Activated CD8-positive, alpha-beta T cell treated with anti-CD3 and anti-CD28 coated beads for 36 hours (primary cell): ENCODE measurements around the gene OCSTAMP. TPM values are rescaled to one million over a fixed set of nuclear protein-coding genes. Genes with fewer than 3 reads are reported as not detected.
A peak's percentile ranks its signal among the peaks of the same experiment; 100 is the strongest.

ENCODE experiments used
- ATAC-seq: fragments of 200-7000 bp; cut with Tn5 transposase; one replicate; pipeline ENCODE4 v1.10.0; 2021; ENCODE audit warnings: mild to moderate bottlenecking, moderate library complexity
- CTCF ChIA-PET: fragments of 350-600 bp; sonication (Branson Sonifier 250); formaldehyde crosslinking; loops from one replicate; lab custom pipeline; 2021; ENCODE audit warnings: antibody characterized with exemption; lab: Charles Lee
- POLR2A ChIA-PET: fragments of 350-600 bp; sonication (Branson Sonifier 250); formaldehyde crosslinking; loops from one replicate; lab custom pipeline; 2021; ENCODE audit warnings: antibody characterized with exemption; lab: Charles Lee
- DNase-seq: peaks from one replicate; pipeline ENCODE4 v3.0.0-alpha.2; 2020
- H3K27ac Mint-ChIP-seq: one replicate; pipeline ENCODE4 v1.8.0; 2021; ENCODE audit warnings: mild to moderate bottlenecking, mixed read lengths
- H3K27me3 Mint-ChIP-seq: one replicate; pipeline ENCODE4 v1.8.0; 2021; ENCODE audit warnings: mixed read lengths
- H3K36me3 Mint-ChIP-seq: one replicate; pipeline ENCODE4 v1.8.0; 2021; ENCODE audit warnings: low read depth, mixed read lengths
- H3K4me1 Mint-ChIP-seq: one replicate; pipeline ENCODE4 v1.8.0; 2021; ENCODE audit warnings: low read depth, mixed read lengths
- H3K4me3 Mint-ChIP-seq: one replicate; pipeline ENCODE4 v1.8.0; 2021; ENCODE audit warnings: mild to moderate bottlenecking, moderate library complexity, mixed read lengths
- H3K9me3 Mint-ChIP-seq: one replicate; pipeline ENCODE4 v1.8.0; 2021; ENCODE audit warnings: mixed read lengths
- intact Hi-C: fragments of 100-400 bp; cut with micrococcal nuclease; formaldehyde crosslinking; loops from one replicate; pipeline ENCODE4 v1.10.0; 2022
- total RNA-seq, 2 experiments: library from RNA; stranded (reverse); gene quantifications; one replicate each; pipeline ENCODE4 v1.2.3, GENCODE V29; 2021
- TF ChIP-seq, protein P1 (sequence below): fragments of 200-600 bp; IDR thresholded peaks from one replicate; pipeline ENCODE4 v1.8.0; 2022; ENCODE audit warnings: antibody characterized with exemption, mild to moderate bottlenecking

Gene OCSTAMP
- total RNA-seq, 2 experiments from 2014 or later, result not detected

- DNase-seq (no peak), ATAC-seq (no peak)
- H3K4me3 Mint-ChIP-seq, result no peak overlapping the region
- TF ChIP-seq, protein P1, sequence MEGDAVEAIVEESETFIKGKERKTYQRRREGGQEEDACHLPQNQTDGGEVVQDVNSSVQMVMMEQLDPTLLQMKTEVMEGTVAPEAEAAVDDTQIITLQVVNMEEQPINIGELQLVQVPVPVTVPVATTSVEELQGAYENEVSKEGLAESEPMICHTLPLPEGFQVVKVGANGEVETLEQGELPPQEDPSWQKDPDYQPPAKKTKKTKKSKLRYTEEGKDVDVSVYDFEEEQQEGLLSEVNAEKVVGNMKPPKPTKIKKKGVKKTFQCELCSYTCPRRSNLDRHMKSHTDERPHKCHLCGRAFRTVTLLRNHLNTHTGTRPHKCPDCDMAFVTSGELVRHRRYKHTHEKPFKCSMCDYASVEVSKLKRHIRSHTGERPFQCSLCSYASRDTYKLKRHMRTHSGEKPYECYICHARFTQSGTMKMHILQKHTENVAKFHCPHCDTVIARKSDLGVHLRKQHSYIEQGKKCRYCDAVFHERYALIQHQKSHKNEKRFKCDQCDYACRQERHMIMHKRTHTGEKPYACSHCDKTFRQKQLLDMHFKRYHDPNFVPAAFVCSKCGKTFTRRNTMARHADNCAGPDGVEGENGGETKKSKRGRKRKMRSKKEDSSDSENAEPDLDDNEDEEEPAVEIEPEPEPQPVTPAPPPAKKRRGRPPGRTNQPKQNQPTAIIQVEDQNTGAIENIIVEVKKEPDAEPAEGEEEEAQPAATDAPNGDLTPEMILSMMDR, result no peak
- POLR2A ChIA-PET, result interaction anchor here (0.6 kb wide), 1 partner anchor 9 kb away, joined by 3 read pairs; the partner anchor contains the start of gene OCSTAMP
- CTCF ChIA-PET, result interaction anchor here (0.7 to 3.2 kb wide), 6 partner anchors 8 to 129 kb away, joined by 3 to 32 read pairs (median 4); partner anchors contain the start of gene OCSTAMP
- no peaks in the 10 kb centered on the region for H3K36me3 Mint-ChIP-seq
- intact Hi-C loops, result loop anchor here (10.0 kb wide), 1 partner anchor 125 kb away; the partner anchor contains the start of gene TP53RK
- no peak overlapping the region for H3K27ac Mint-ChIP-seq
- peaks cover 2% of the 10 kb centered on the region for H3K27me3 Mint-ChIP-seq
- H3K4me1 Mint-ChIP-seq, result peaks cover 37% of the 10 kb centered on the region
- no peaks in the 10 kb centered on the region for H3K9me3 Mint-ChIP-seq
Measured at GRCh38 chr20:46559685-46560440, 9.4 kb upstream of the OCSTAMP start.

- DNase-seq (no peak), ATAC-seq (no peak)
- H3K4me3 Mint-ChIP-seq, result no peak overlapping the region
- H3K4me1 Mint-ChIP-seq, result peaks cover 41% of the 10 kb centered on the region
- intact Hi-C loops, result loop anchor here (10.0 kb wide), 1 partner anchor 126 kb away; the partner anchor contains the start of gene TP53RK
- H3K27me3 Mint-ChIP-seq, result peaks cover 2% of the 10 kb centered on the region
- no peak overlapping the region for H3K27ac Mint-ChIP-seq
- H3K9me3 Mint-ChIP-seq, result no peaks in the 10 kb centered on the region
- TF ChIP-seq, protein P1, result no peak
- ChIA-PET CTCF (interaction anchor here (0.7 to 2.4 kb wide), 5 partner anchors 9 to 130 kb away, joined by 3 to 8 read pairs (median 3); partner anchors contain the start of gene OCSTAMP), POLR2A (interaction anchor here (0.6 to 1.0 kb wide), 2 partner anchors 8 to 14 kb away, joined by 3 read pairs; partner anchors contain the start of gene OCSTAMP)
- H3K36me3 Mint-ChIP-seq, result no peaks in the 10 kb centered on the region
Measured at GRCh38 chr20:46559001-46559400, 8.5 kb upstream of the OCSTAMP start.

DNA sequence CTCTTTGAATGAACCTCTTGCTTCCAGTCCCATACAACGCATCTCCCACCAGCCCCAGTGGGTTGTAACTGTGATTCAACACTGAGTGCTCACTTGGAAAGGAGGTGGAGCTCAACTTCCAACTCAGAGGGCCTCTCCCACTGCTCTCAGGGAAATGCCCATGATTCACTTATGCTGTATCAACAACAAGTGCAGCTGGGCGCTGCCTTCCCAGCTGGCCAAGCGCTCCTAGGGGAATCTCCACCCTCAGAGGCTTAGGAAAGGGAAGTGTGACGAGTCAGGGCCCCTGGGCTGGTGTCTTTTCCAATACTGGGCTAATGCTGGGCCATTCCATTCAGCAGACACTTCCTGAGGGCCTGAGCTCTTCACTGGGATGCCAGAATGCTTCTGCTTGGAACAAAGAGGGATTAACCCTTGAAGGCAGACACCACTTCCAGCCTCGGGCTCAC lies 8.1 kb upstream of the OCSTAMP start:
- no peak overlapping the region for H3K4me3 Mint-ChIP-seq
- CTCF ChIA-PET, result interaction anchor here (1.0 to 2.4 kb wide), 3 partner anchors 8 to 39 kb away, joined by 3 to 8 read pairs (median 5); partner anchors contain the start of gene OCSTAMP

DNA sequence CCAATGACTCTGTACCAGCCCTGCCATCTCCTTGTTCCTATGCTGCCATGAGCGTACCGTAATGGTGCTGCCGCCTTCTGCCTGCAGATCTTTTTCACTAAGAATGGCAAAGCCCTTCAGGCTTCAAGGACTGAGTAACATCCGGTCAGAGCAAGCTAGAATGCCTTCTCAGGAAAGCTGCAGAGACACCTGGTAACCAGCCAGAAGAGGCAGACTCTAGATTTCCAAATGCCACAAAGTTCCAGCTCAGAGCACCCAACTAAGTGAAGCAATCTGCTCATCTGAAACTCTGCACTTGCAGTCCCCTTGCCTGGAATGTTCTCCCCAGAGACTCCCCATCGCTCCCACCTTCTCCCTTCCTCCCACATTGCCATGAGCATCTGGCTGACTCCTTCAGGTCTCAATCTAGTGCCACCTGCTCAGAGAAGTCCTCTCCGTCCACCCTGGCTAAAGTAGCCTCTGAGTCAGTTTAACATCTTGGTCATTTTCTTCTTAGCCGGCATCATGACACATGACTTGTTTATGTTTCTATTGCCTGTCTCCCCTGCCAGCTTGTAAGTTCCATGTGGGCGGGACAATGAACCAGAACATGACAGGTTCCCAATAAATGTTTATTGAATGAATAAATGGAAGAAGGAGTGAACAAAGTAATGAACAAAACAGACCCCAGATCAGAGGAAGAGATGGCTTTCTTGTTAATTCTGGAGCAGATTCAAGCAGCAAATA lies 6.9 kb upstream of the OCSTAMP start:
- CTCF ChIA-PET, result interaction anchor here (1.1 to 3.0 kb wide), 4 partner anchors 7 to 13 kb away, joined by 4 to 11 read pairs (median 6); partner anchors contain the start of gene OCSTAMP
- ATAC-seq, result no peak
- peaks cover 54% of the 10 kb centered on the region for H3K4me1 Mint-ChIP-seq
- peaks cover 2% of the 10 kb centered on the region for H3K27me3 Mint-ChIP-seq
- no peak for DNase-seq
- no peak overlapping the region for H3K27ac Mint-ChIP-seq
- no peaks in the 10 kb centered on the region for H3K36me3 Mint-ChIP-seq
- TF ChIP-seq, protein P1, result no peak
- H3K4me3 Mint-ChIP-seq, result no peak overlapping the region
- intact Hi-C loops, result loop anchor here (10.0 kb wide), 1 partner anchor 127 kb away; the partner anchor contains the start of gene TP53RK
- POLR2A ChIA-PET, result no interaction called here
- H3K9me3 Mint-ChIP-seq, result no peaks in the 10 kb centered on the region

More for the DNA sequence above, 8.1 kb upstream of the OCSTAMP start:
- no peaks in the 10 kb centered on the region for H3K36me3 Mint-ChIP-seq
- intact Hi-C loops, result loop anchor here (10.0 kb wide), 1 partner anchor 126 kb away; the partner anchor contains the start of gene TP53RK
- H3K27me3 Mint-ChIP-seq, result peaks cover 2% of the 10 kb centered on the region
- TF ChIP-seq, protein P1, result no peak
- POLR2A ChIA-PET, result interaction anchor here (1.0 kb wide), 1 partner anchor 13 kb away, joined by 3 read pairs; no protein-coding TSS in a partner anchor
- peaks cover 43% of the 10 kb centered on the region for H3K4me1 Mint-ChIP-seq
- no peaks in the 10 kb centered on the region for H3K9me3 Mint-ChIP-seq
- ATAC-seq (peak; percentile 84), DNase-seq (peak; percentile 73)
- peak overlapping the region; percentile 12 for H3K27ac Mint-ChIP-seq
